Measurements from ENCODE around the gene MCF2L2.

The MCF2L2 gene

DNA sequence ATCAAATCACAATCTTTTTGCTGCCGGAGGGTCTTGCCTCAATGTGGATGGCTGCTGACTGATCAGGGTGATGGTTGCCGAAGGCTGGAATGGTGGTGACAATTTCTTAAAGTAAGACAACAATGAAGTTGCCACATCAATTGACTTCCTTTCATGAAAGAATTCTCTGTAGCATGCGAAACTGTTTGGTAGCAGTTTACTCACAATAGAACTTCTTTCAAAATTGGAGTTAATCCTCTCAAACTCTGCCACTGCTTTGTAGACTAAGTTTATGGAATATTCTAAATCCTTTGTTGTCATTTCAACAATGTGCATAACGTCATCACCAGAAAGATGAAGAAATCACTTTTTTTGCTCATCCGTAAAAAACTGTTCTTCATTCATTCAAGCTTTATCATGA lies 109.5 kb downstream of the MCF2L2 start:
- DNase-seq: no peak

DNA sequence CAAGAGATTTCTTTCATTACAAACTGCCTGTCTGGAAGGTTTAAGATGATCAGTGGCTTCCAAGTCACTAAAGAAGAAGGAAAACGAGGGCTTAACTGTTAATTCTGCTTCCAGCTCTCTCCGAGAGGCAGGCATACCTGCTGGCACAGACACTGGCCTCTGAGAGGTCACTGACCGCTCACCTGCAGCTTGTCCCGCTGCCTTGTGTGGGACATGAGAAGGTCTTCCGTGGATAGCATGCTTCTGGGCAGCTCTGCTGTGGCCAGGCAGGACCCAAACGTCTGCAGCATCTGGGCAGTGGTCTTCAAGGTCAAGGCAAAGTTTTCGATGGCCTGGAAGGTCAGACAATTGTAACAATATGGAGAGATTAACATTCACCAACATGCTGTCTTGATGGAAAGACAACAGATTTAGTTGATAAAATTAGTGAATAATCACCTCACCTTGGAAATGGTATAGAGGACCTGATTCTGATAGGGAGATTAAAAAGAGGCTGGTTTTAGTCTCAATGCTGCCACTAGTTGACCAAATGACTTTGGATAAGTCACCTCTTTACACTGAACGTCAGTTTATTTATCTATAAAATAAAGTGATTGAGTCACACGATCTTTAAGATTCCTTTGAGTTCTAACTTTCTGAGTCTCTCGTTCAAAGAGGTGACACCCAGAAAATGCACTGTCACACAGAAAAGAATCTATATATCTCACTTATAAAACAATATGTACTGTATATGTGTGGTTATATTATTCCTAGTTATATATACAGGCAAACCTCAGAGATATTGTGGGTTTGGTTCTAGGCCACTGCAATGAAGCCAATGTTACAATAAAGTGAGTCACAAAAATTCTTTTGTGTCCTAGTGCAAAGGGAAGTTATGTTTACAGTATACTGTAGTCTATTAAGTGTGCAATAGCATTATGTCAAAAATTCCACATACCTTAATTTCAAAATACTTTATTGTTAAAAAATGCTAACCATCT lies 110.2 kb downstream of the MCF2L2 start:
- no peak for DNase-seq

DNA sequence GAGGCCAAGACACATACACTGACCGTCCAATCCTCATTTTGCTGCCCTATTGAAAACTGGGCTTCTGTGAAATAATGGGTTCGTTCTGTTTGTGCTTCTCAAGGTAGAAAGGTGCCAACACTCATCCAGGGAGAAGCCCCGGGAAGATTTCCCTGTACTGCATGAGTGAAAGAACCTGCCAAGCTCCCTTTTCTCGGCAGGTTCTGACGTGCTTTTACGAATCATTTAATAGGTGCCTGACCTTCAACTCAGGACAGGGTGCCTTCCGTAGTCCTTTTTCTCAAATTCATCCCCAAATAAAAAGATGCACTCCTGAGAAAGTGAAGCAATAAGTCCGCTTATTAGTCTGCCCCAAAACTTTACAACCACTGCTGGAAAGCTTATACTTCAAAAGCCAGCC lies 111.1 kb downstream of the MCF2L2 start:
- no peak for DNase-seq

DNA sequence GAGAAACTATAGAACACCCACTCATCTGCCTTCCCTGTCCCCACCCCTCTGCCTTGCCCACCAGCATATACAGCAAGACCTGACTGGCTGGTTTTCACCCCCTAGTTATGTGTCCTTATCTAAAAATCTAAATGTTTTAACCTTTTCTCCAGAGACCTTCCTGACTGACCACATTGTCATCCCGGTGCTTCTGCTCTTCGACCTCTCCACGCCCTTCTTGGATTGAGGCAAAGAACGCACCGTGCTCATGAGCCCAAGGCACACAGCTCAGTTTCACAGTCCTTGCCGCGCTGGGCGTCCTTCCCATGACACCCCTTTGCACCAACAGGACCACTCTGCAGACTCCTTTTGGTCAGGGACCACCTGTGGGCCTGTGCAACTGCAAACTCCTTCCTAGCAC lies 112.7 kb downstream of the MCF2L2 start:
- no peak for DNase-seq

DNA sequence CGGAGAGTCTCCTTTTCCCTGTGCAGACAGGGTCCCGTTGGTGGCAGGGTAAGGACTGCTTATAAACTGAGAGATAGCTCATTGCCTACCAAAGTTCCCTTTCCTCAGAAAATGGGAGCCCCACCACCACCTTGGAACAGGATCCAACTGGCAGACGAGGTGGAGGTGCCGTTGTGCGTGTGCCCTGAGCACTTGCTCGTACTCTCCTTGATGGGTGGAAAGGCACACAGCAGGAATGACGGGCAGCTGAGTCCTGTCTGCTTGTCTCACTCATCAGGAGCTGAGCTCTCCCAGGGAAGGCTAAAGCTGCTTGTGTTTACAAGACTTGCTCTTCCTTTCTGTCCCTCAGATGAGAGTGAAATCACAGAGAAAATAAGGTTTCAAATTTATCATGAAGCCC lies 114.7 kb downstream of the MCF2L2 start:
- DNase-seq: no peak

DNA sequence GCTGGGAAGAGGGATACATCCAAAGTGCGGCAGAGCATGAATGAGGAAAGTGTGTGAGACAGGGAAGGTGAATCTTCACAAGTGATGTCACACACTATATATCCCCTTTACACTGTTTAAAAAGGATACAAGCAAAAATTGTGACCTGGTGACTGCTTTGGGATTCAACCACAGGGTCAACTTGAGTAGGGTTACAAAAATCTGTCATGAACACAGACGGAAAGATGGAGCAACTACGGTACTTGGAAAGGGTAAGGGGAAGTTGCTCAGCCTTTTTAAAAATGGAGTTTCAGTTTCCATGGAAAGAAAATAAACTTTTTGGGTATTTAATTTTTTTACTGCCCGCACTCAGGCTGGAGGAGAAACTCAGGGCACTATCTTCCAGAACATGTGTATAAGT lies 115.1 kb downstream of the MCF2L2 start:
- DNase-seq: no peak

DNA sequence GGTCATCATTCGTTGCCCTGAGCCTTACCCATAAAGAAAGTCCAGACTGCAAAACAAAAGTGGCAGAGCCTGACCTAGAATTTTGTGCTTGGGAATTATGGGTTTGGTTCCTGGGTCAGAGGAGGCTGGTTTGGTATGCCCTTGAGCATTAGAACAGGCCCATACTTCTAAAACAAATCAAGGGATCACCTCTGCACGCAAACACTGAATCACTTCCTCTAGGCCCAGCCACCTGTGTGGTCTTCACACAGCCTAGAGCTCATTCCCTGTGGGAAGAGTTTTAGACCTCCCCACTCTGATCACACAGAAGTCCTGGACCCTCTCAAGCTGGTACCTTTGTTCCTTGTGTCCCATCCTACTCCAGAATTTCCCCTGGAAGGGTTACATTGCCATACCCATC lies 116.0 kb downstream of the MCF2L2 start:
- no peak for DNase-seq

GRCh38 chr3:183310936-183311335 lies 117.5 kb downstream of the MCF2L2 start:
- DNase-seq: no peak

DNA sequence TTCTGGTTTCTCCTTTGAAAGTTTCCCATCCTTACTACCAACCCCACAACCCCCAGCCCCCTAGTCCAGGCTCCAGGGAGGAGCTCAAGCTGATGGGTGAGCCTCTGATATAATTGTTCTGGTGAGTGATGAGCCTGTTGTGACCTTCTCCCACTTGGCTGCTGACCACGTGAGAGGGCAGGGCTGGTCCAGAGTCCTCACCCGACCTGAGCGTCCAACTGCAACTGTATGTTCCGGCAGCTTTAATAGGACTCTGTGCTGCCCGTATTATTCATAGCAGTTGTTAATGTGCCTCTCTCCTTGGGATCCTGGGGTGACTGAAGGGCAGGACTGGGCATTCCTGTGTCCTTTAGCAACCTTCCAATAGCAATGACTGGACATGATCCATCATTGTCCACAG lies 119.1 kb downstream of the MCF2L2 start:
- DNase-seq: no peak

DNA sequence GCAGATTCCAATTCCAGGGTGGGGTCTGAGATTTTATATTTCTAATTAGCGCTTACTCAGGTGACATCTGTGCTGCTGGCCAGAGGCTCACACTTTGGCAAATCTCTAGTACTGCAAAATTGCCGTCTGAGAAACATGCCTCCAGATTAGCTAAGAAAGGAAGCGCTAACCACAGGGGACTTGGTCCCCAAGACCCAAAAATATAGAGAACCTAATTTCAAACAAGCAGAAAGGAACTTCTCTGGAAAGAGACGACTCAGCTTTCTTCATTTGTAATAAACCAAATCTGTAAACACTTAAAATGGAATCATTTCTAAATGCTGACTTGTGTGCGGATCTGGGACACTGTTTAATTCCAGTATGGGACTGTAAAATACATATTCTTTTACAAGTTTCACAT lies 119.7 kb downstream of the MCF2L2 start:
- DNase-seq: no peak

DNA sequence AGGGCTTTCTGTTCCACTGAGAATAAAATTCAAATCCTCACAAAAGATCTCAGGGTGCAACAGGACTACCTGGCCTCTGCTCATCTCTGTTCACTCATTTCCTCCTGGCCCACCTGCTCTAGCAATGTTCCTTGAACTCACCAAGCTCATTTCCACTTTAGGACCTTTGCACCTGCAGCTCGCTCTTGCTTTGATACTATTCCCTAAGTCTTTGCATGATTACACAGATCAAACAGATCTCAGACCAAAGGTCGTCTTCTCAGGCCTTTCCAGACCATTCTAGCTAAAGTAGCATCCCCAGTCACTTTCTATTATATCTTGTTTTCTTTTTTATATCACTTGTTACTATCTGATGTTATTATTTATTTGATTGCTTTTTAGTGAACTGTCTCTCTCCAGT lies 120.7 kb downstream of the MCF2L2 start:
- no peak for DNase-seq

DNA sequence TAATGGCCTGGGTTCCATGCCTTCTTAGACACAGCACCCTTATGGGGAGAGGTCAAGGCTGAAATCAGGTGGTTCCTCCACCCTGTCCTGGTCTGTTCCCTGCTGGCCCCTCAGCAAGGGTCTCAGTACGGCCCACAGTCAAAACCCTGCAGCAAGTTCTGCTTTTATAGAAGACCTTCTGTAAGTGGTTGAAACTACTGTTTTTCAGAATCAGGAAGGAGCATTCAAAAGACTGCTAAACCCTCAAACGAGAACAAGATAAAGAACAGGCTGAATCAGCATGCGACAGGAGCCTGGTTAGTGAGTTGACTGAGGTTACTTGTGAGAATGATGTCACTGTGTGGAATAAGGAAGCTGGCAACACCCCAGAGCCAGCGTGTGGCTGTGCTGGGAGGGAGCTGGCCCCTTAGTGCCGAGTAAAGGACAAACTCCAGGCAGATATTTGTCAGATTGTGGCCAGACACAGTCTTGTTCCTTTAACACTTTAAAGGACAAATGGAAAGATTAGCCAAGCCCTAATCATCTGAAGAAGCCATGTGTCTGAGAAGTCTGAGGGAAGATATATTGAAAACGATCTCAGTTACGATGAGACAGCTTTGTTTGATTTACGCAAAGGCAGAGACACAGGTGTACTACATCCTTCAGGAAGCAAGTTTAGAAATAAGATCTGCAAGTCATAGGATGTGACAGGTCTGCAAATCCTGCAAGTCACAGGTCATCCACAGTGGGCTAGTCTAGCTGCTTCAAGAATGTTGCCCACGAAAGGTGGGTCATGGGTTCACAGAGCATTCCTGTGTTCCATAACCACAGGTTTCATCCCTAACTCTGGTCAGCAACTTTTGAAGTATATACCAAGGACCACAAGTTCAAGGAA lies 121.4 kb downstream of the MCF2L2 start:
- no peak for DNase-seq

- DNase-seq: no peak
Observed at GRCh38 chr3:183303690-183304089, 124.7 kb downstream of the MCF2L2 start.

- no peak for DNase-seq
Observed at GRCh38 chr3:183301937-183302580, 126.4 kb downstream of the MCF2L2 start.

DNA sequence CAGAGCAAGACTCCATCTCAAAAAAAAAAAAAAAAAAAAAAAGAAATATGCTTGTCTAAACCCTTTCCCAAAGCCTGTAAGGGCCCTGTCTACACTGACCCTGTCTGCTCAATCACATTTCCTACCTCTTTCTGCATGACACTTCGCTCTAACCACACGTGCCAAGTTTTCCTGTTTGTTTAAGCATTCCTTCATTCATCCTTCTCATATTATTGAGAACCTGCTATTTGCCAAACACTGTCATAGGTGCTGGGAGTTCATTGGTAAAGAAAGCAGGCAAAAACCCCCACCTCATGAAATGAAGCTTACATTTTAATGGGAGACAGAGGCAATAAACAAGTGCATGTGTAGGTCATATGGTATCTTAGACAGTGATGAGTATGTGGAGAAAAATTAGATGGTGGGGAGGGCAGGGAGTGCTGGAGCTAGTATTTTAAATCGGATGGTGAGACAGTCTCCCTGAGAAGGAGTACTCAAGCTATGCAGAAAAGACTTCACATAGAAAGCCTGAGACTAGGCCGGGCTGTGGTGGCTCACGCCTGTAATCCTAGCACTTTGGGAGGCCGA lies 127.3 kb downstream of the MCF2L2 start:
- DNase-seq: no peak

- no peak for DNase-seq
Observed at GRCh38 chr3:183299976-183300375, 128.4 kb downstream of the MCF2L2 start.

- peak; percentile 26 for DNase-seq
Observed at GRCh38 chr3:183298701-183299153, 129.7 kb downstream of the MCF2L2 start.

DNA sequence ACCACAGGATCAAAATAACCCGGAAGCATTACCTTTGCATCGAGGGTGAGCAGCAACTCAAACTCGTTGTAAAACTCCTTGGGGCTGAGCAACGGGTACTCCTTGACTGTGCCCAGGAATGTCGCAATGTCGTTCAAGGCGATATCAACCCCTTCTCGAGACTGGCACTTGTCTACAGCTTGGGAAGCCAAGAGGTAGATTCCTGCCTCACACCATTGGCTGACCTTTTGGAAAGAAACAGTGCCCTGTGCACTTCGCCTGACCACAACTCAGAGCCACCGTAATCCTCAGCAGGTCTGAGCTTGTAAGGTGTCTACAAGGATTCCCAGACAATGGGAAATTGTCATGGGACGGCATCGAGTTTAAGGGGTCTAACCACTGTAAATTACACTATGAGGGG lies 131.5 kb downstream of the MCF2L2 start:
- DNase-seq: no peak

DNA sequence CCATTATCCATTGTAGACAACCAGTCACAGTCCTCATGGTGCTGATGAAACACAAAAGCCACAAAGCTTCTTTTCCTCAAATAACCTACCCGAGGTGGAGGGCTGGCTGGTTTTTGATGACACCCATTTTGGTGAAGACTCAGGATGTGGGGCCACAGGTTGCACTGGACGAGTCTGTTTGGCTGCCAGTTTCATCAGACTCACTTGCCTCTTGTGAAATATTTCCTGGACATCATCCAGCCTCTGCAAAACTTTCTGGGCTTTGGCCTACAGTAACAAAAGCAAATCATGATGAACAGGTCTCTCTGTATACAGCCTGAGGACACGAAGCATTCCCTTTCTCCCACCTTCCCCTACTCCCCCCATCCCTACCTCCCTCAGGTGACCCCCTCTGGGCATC lies 133.2 kb downstream of the MCF2L2 start:
- no peak for DNase-seq

- DNase-seq: no peak
Observed at GRCh38 chr3:183293966-183294365, 134.5 kb downstream of the MCF2L2 start.

- no peak for DNase-seq
Observed at GRCh38 chr3:183291497-183292031, 136.9 kb downstream of the MCF2L2 start.

DNA sequence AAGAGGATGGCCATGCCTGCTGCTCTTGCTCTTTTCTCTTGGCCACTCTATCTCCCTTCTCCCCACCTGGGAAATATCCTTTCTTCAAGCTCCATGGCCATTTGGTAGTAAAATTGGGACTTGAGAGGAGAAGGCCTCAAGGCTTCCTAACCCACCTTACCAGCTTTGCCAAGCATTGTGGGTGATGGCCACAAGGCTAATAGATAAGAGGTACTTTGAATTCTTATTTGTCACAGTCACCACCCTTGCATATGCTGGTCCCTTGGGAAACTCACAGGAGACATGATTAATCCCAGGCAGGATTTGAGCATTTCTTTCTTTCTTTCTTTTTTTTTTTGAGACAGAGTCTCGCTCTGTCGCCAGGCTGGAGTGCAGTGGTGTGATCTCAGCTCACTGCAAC lies 138.2 kb downstream of the MCF2L2 start:
- no peak for DNase-seq

DNA sequence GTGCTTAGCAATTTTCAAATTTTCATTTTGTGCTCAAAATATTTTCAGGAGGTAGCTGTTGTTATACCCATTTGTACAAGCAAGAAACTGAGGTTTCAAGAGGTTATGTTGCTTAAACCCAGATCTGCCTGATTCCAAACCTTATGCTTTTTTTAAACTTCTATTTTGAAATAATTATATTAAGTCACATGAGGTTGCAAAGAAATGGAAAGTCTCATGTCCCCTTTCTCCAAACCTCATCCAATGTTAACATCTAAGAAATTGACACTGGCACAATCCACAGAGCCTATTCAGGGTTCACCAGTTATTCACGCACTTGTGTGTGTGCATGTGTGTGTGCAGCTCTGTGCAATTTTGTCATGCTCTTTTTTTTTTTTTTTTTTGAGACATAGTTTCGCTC lies 140.3 kb downstream of the MCF2L2 start:
- DNase-seq: no peak

All from NCI-H524 treated with DMSO at 0.1 percent for 48 hours (cell line).